Muscle layer of duodenum (tissue), 2 donors: ENCODE measurements around the gene CTIF.

Experiments used
- H3K27ac ChIP-seq: one replicate; pipeline ENCODE4 v1.7.0; 2013; ENCODE audit warnings: mild to moderate bottlenecking, low read length
- H3K27me3 ChIP-seq: one replicate; pipeline ENCODE4 v1.7.0; 2013; ENCODE audit warnings: low read depth, mild to moderate bottlenecking, control low read depth, low read length
- H3K36me3 ChIP-seq, 2 donors: one replicate each; pipeline ENCODE4 v1.7.0; 2013; ENCODE audit warnings: low read length in 2 of 2, control low read depth in 1 of 2, mild to moderate bottlenecking in 1 of 2; ENCODE audit not compliant: insufficient read depth in 2 of 2, control insufficient read depth in 1 of 2
- H3K4me1 ChIP-seq, 2 donors: one replicate each; pipeline ENCODE4 v1.7.0; 2013; ENCODE audit warnings: low read length in 2 of 2, mild to moderate bottlenecking in 2 of 2, control low read depth in 1 of 2, moderate library complexity in 1 of 2; ENCODE audit not compliant: insufficient read depth in 2 of 2, control insufficient read depth in 1 of 2
- H3K4me3 ChIP-seq, 2 donors: one replicate each; pipeline ENCODE4 v1.7.0; 2013; ENCODE audit warnings: low read length in 2 of 2, low read depth in 1 of 2, mild to moderate bottlenecking in 1 of 2
- H3K9me3 ChIP-seq, 2 donors: one replicate each; pipeline ENCODE4 v1.7.0; 2013; ENCODE audit warnings: low read length in 2 of 2, control low read depth in 1 of 2, mild to moderate bottlenecking in 1 of 2; ENCODE audit not compliant: control insufficient read depth in 1 of 2
- donor health status: healthy.

Gene CTIF

GRCh38 chr18:48663931-48664847 lies 125.4 kb downstream of the CTIF start:
- no peaks in the 10 kb centered on the region for H3K9me3 ChIP-seq
- H3K4me3 ChIP-seq, result no peak overlapping the region
- no peaks in the 10 kb centered on the region for H3K4me1 ChIP-seq
- H3K27ac ChIP-seq, result no peak overlapping the region
- peaks cover 9 to 28% of the 10 kb centered on the region in 2 donors for H3K36me3 ChIP-seq
- no peaks in the 10 kb centered on the region for H3K27me3 ChIP-seq

GRCh38 chr18:48665654-48666053 lies 126.8 kb downstream of the CTIF start:
- Histone ChIP-seq H3K4me1 (no peaks in the 10 kb centered on the region), H3K4me3 (no peak overlapping the region), H3K27me3 (no peaks in the 10 kb centered on the region), H3K9me3 (no peaks in the 10 kb centered on the region), H3K36me3 (peaks cover 10 to 35% of the 10 kb centered on the region in 2 donors), H3K27ac (no peak overlapping the region)

DNA sequence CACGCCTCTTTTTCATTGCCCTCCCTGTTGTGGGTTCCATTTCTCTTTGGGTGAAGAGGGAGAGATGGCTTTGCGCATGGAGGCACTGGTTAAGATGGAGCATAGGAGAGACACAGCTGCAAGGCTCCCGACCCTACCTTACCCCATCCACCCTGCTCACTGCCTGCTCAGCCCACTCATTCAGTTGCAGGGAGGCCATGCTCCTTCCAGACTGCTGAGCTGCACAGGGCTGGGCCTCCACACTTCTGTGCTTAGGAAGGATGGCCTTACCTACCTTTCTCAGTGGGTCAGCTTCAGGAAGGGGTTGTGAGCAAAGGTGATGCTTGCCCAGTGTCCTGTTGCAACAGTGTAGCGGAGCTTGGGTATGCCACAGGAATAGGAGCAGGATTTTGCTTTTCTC lies 127.8 kb downstream of the CTIF start:
- H3K4me3 ChIP-seq, result no peak overlapping the region
- no peak overlapping the region for H3K27ac ChIP-seq
- peaks cover 19 to 44% of the 10 kb centered on the region in 2 donors for H3K36me3 ChIP-seq
- no peaks in the 10 kb centered on the region for H3K4me1 ChIP-seq
- H3K9me3 ChIP-seq, result peaks cover 0 to 3% of the 10 kb centered on the region in 2 donors
- H3K27me3 ChIP-seq, result no peaks in the 10 kb centered on the region

GRCh38 chr18:48667276-48668254 lies 128.7 kb downstream of the CTIF start:
- no peak overlapping the region for H3K27ac ChIP-seq
- H3K36me3 ChIP-seq, result peaks cover 19 to 44% of the 10 kb centered on the region in 2 donors

GRCh38 chr18:48668466-48669179 lies 129.8 kb downstream of the CTIF start:
- Histone ChIP-seq H3K27ac (no peak overlapping the region), H3K4me1 (no peaks in the 10 kb centered on the region), H3K36me3 (peaks cover 19 to 44% of the 10 kb centered on the region in 2 donors), H3K4me3 (no peak overlapping the region), H3K9me3 (peaks cover 0 to 3% of the 10 kb centered on the region in 2 donors), H3K27me3 (no peaks in the 10 kb centered on the region)

More at GRCh38 chr18:48667276-48668254, 128.7 kb downstream of the CTIF start:
- peaks cover 0 to 3% of the 10 kb centered on the region in 2 donors for H3K9me3 ChIP-seq
- no peaks in the 10 kb centered on the region for H3K27me3 ChIP-seq
- no peaks in the 10 kb centered on the region for H3K4me1 ChIP-seq
- no peak overlapping the region for H3K4me3 ChIP-seq

- H3K27me3 ChIP-seq, result no peaks in the 10 kb centered on the region
- H3K36me3 ChIP-seq, result peaks cover 19 to 44% of the 10 kb centered on the region in 2 donors
Observed at GRCh38 chr18:48669180-48669675, 130.4 kb downstream of the CTIF start.

GRCh38 chr18:48669991-48670750 lies 131.3 kb downstream of the CTIF start:
- peaks cover 0 to 2% of the 10 kb centered on the region in 2 donors for H3K4me1 ChIP-seq
- H3K4me3 ChIP-seq, result no peak overlapping the region
- H3K36me3 ChIP-seq, result peaks cover 19 to 44% of the 10 kb centered on the region in 2 donors
- H3K9me3 ChIP-seq, result peaks cover 0 to 3% of the 10 kb centered on the region in 2 donors
- no peak overlapping the region for H3K27ac ChIP-seq
- H3K27me3 ChIP-seq, result no peaks in the 10 kb centered on the region

More at GRCh38 chr18:48669180-48669675, 130.4 kb downstream of the CTIF start:
- Histone ChIP-seq H3K4me1 (no peaks in the 10 kb centered on the region), H3K4me3 (no peak overlapping the region), H3K27ac (no peak overlapping the region), H3K9me3 (peaks cover 0 to 3% of the 10 kb centered on the region in 2 donors)

DNA sequence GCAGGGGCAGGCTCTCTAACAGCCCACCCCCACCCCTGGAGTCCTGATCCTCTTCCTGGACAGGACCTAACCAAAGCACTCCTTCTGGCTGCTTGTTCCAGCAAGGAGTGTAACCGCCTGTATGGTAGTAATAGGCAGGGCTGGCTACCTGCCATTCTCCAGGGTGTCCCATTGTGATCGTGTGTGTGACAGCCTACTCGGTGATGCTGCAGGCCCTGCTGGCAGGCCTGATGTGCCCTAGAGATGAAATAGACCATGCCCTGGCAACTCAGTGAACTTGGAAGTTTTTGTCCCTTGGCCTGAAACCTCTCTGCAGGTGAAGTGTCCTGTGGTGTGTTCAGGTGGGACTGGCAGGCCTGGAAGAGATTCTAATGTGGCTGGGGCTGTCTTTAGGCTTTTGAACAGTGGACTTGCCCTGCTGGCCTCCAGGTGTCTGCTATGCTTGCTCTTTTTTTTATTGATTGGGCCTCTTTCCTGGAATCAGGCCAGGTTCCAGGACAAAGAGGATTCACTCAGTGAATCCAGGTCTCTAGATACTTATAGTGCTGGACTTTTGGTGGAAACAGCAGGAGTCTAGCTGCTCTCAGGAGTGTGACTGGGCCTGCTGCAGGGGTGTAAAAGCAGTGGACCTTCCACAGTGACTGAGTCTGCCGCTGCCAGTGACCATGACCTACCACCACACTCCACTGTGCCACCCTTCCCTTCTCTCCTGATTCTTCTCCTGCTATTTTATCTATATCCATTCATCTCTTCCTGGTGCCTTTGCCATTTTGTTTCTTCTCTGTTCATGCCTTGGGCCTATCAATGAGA lies 132.1 kb downstream of the CTIF start:
- H3K9me3 ChIP-seq, result peaks cover 0 to 3% of the 10 kb centered on the region in 2 donors
- peaks cover 4 to 8% of the 10 kb centered on the region in 2 donors for H3K4me1 ChIP-seq
- no peaks in the 10 kb centered on the region for H3K27me3 ChIP-seq
- no peak overlapping the region for H3K4me3 ChIP-seq
- no peak overlapping the region for H3K27ac ChIP-seq
- H3K36me3 ChIP-seq, result peaks cover 19 to 39% of the 10 kb centered on the region in 2 donors

DNA sequence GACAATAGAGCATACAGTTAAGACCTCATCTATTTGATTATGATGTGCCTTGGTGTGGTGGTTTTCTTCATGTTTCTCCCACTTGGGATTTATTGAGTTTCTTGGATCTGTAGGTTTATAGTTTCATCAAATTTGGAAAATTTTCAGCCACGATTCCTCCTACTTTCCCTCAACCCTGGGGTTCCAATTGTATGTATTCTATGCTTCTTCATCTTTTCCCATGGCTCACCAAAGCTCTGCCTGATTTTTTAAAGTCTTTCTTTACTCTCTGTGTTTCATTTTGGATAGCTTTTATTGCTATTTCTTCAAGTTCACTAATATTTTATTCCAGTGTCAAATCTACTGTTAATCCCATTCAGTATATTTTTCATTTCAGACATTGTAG lies 132.7 kb downstream of the CTIF start:
- Histone ChIP-seq H3K27me3 (no peaks in the 10 kb centered on the region), H3K4me1 (peaks cover 4 to 8% of the 10 kb centered on the region in 2 donors), H3K27ac (no peak overlapping the region), H3K9me3 (peaks cover 0 to 3% of the 10 kb centered on the region in 2 donors), H3K36me3 (peaks cover 18 to 34% of the 10 kb centered on the region in 2 donors), H3K4me3 (no peak overlapping the region)
